ENCODE measurements around the gene PLOD3.

GRCh38 chr7:101165958-101166647 is 51.3 kb downstream of the PLOD3 start:
- no peak for TF ChIP-seq YY1 (IDR thresholded peaks at IDR 0.05; ENCODE audit: insufficient read depth, insufficient read length)
- no peak for TF ChIP-seq ZNF274 (IDR thresholded peaks at IDR 0.05; ENCODE audit: low read depth, low read length)
- TF ChIP-seq SUZ12 (IDR thresholded peaks at IDR 0.05; ENCODE audit: extremely low read depth, insufficient read depth, insufficient read length) = no peak

All from NT2/D1 (cell line).